Measurements from ENCODE around the gene PHTF2. TPM values are rescaled to one million over a fixed set of nuclear protein-coding genes. Genes with fewer than 3 reads are reported as not detected.

PHTF2 gene
- total and polyA plus RNA-seq, 2 of the 4 experiments (the other 2 are of a cell fraction): 28.3 to 69.9 TPM

GRCh38 chr7:77959080-77959479 lies 160.5 kb downstream of the PHTF2 start:
- POLR2A ChIA-PET (ENCODE audit: unreplicated experiment): no interaction called here
- CTCF ChIA-PET: interaction anchor here (0.6 kb wide), 2 partner anchors 88 to 165 kb away, joined by 3 to 8 read pairs; no protein-coding TSS in a partner anchor
- intact Hi-C loops (cut with micrococcal nuclease): no loop called here

More at GRCh38 chr7:77959080-77959479, 160.5 kb downstream of the PHTF2 start:
- no peak overlapping the region for H3K23ac ChIP-seq (ENCODE audit: low read depth, low read length)
- H3K4me3 ChIP-seq (ENCODE audit: insufficient read depth, low read depth, low read length): no peak overlapping the region
- TF ChIP-seq USF2 (IDR thresholded peaks at IDR 0.05; ENCODE audit: low read depth, low read length): no peak
- TF ChIP-seq CTCF (conservative IDR thresholded peaks at IDR 0.05; ENCODE audit: low read depth, low read length): no peak
- TF ChIP-seq CEBPB (IDR thresholded peaks at IDR 0.05; ENCODE audit: low read depth, low read length): no peak
- no peak for TF ChIP-seq ELK1 (IDR thresholded peaks at IDR 0.05; ENCODE audit: borderline replicate concordance, low read depth, low read length)
- TF ChIP-seq RAD21 (IDR thresholded peaks at IDR 0.05; ENCODE audit: low read length): no peak
- no peak for TF ChIP-seq RFX5 (IDR thresholded peaks at IDR 0.05; ENCODE audit: low read depth, low read length)
- no peak for TF ChIP-seq MAFK (IDR thresholded peaks at IDR 0.05; ENCODE audit: low read depth, low read length)
- TF ChIP-seq FOS (IDR thresholded peaks at IDR 0.05; ENCODE audit: low read depth, low read length): no peak
- TF ChIP-seq CHD1 (IDR thresholded peaks at IDR 0.05; ENCODE audit: low read depth, low read length): no peak
- TF ChIP-seq BHLHE40 (IDR thresholded peaks at IDR 0.05; ENCODE audit: low read depth, low read length): no peak
- TF ChIP-seq RCOR1 (IDR thresholded peaks at IDR 0.05; ENCODE audit: insufficient replicate concordance, low read length): no peak
- TF ChIP-seq NFE2L2 (IDR thresholded peaks at IDR 0.05; ENCODE audit: low read depth, low read length): no peak
- TF ChIP-seq SMC3 (IDR thresholded peaks at IDR 0.05; ENCODE audit: low read depth, low read length): no peak
- no peaks in the 10 kb centered on the region for H3K9me1 ChIP-seq (ENCODE audit: insufficient read depth, low read length)
- no peak overlapping the region for H2AK5ac ChIP-seq (ENCODE audit: low read depth, low read length)
- no peaks in the 10 kb centered on the region for H3K79me1 ChIP-seq (ENCODE audit: low read depth in 1 of 2, low read length in 2 of 2)
- no CpG with 5 or more reads among the region's 2 CpGs for WGBS, 2 experiments (ENCODE audit: extremely low coverage in 2 of 2, insufficient read length in 1 of 2)
- H2BK20ac ChIP-seq (ENCODE audit: low read depth, low read length): no peak overlapping the region
- no peak overlapping the region for H2BK120ac ChIP-seq (ENCODE audit: low read depth, low read length)
- H3K4ac ChIP-seq (ENCODE audit: low read depth, low read length): no peak overlapping the region
- no peak overlapping the region for H2AFZ ChIP-seq (replicated peaks; ENCODE audit: low read length, poor library complexity)
- no peak overlapping the region for H4K8ac ChIP-seq (ENCODE audit: low read depth in 2 of 2, low read length in 2 of 2)
- no peak overlapping the region for H4K5ac ChIP-seq (ENCODE audit: low read depth, low read length)
- no peak overlapping the region for H3K14ac ChIP-seq (replicated peaks; ENCODE audit: low read depth, low read length)
- no peaks in the 10 kb centered on the region for H3K36me3 ChIP-seq (ENCODE audit: control insufficient read depth, insufficient read depth, low read length)
- peaks cover 2% of the 10 kb centered on the region; the same call in 1 of the 2 replicates for H3K4me1 ChIP-seq (ENCODE audit: control insufficient read depth, insufficient read depth, low read length)
- no peak for ATAC-seq (ENCODE audit: low read depth)
- BruUV-seq (replicated peaks): no TSS peak
- no peak for DNase-seq
- no peak overlapping the region for H2BK15ac ChIP-seq (ENCODE audit: low read depth, low read length)
- H3K27ac ChIP-seq (ENCODE audit: insufficient read depth, low read length): no peak overlapping the region
- no peak overlapping the region for H3K56ac ChIP-seq (ENCODE audit: extremely low read depth, insufficient read depth, low read length)
- no peaks in the 10 kb centered on the region for H3K9me3 ChIP-seq (ENCODE audit: control insufficient read depth, insufficient read depth, low read length)
- H2BK5ac ChIP-seq (ENCODE audit: low read depth, low read length, poor library complexity, severe bottlenecking): no peak overlapping the region
- no peak overlapping the region for H3K4me2 ChIP-seq (ENCODE audit: low read depth, low read length)
- no peaks in the 10 kb centered on the region for H3K27me3 ChIP-seq (ENCODE audit: control insufficient read depth, insufficient read depth, low read length)
- in situ Hi-C loops (cut with MboI; ENCODE audit: low sequenced_read_pairs) (no loop called here), dilution Hi-C loops (cut with HindIII; ENCODE audit: low sequenced_read_pairs, unreplicated experiment) (no loop called here)
- H4K20me1 ChIP-seq (ENCODE audit: insufficient read depth, low read length): no peaks in the 10 kb centered on the region
- no peak overlapping the region for H2AK9ac ChIP-seq (replicated peaks; ENCODE audit: low read depth, low read length, poor library complexity)
- no peak overlapping the region for H4K91ac ChIP-seq (ENCODE audit: insufficient read depth, low read depth, low read length)
- H3K18ac ChIP-seq (ENCODE audit: low read depth, low read length): no peak overlapping the region
- H3K9ac ChIP-seq (ENCODE audit: low read depth, low read length): no peak overlapping the region

Data from IMR-90 (cell line).